Gastrocnemius medialis (tissue), 4 donors: ENCODE measurements around the gene PIP5K1C.

Experiments used
- CTCF ChIP-seq, 5 experiments: fragments of 450-650 bp in 3 of 5; fragments of 200-600 bp in 2 of 5; sonication (generic) in 2 of 5; IDR thresholded peaks in 4 of 5; conservative IDR thresholded peaks in 1 of 5; 1 replicate in 4 of 5; 2 replicates in 1 of 5; pipeline ENCODE4 v1.5.1; 2016 to 2019; ENCODE audit warnings: antibody characterized with exemption in 5 of 5, mild to moderate bottlenecking in 3 of 5, moderate library complexity in 3 of 5
- POLR2A ChIP-seq, 2 donors: fragments of 450-650 bp; IDR thresholded peaks; one replicate each; pipeline ENCODE4 v1.6.1; 2017; ENCODE audit warnings: antibody characterized with exemption in 2 of 2, mild to moderate bottlenecking in 2 of 2, moderate library complexity in 2 of 2

GRCh38 chr19:3605770-3606169 lies 94.5 kb downstream of the PIP5K1C start:
- TF ChIP-seq CTCF (IDR thresholded peaks at IDR 0.05 in 4 of 5, conservative IDR thresholded peaks at IDR 0.05 in 1 of 5), result no peak
- no peak for TF ChIP-seq POLR2A (IDR thresholded peaks at IDR 0.05)
